ENCODE measurements around the gene PPP6R2. TPM values are rescaled to one million over a fixed set of nuclear protein-coding genes. Genes with fewer than 3 reads are reported as not detected.
A peak's percentile ranks its signal among the peaks of the same experiment; 100 is the strongest.

PPP6R2 gene
- total and polyA plus RNA-seq, 2 donors (not counting 1 experiment from before 2014, with no cell fraction given) = 19.7 to 44.4 TPM

- no peaks in the 10 kb centered on the region for H3K9me3 ChIP-seq (ENCODE audit: control insufficient read depth, insufficient read depth, low read depth, low read length)
- no peak overlapping the region for H3K27ac ChIP-seq (ENCODE audit: insufficient read depth, low read length)
- H2AFZ ChIP-seq (ENCODE audit: low read length) = no peak overlapping the region
- peaks cover 46% of the 10 kb centered on the region for H3K4me1 ChIP-seq (ENCODE audit: control insufficient read depth, extremely low read depth, insufficient read depth, low read length)
- peaks cover 7% of the 10 kb centered on the region for H3K36me3 ChIP-seq (ENCODE audit: control insufficient read depth, insufficient read depth, low read length)
- H3K79me2 ChIP-seq (ENCODE audit: control insufficient read depth, insufficient read depth, low read length) = peaks cover 92% of the 10 kb centered on the region
- DNase-seq (ENCODE audit: low read depth in 2 of 2) = no peak
- H4K20me1 ChIP-seq (ENCODE audit: control insufficient read depth, extremely low read depth, insufficient read depth, low read length) = peaks cover 2% of the 10 kb centered on the region
- TF ChIP-seq CTCF (conservative IDR thresholded peaks at IDR 0.05 in 1 of 2, IDR thresholded peaks at IDR 0.05 in 1 of 2; ENCODE audit: low read depth in 1 of 2, low read length in 2 of 2) (no peak), EZH2 (IDR thresholded peaks at IDR 0.05; ENCODE audit: low read length, missing control alignments) (no peak)
- no peak overlapping the region for H3K9ac ChIP-seq (ENCODE audit: insufficient read depth, low read length)
- H3K4me3 ChIP-seq (replicated peaks in 1 of 4; ENCODE audit: control extremely low read depth in 1 of 4, insufficient read depth in 1 of 4, low read depth in 3 of 4, low read length in 4 of 4) = no peak overlapping the region
- no peak overlapping the region for H3K4me2 ChIP-seq (ENCODE audit: extremely low read depth, insufficient read depth, low read length)
- H3K27me3 ChIP-seq (ENCODE audit: control insufficient read depth, insufficient read depth, low read length) = no peaks in the 10 kb centered on the region
Observed at GRCh38 chr22:50298266-50298637, 44.9 kb upstream of the PPP6R2 start.

- Histone ChIP-seq H2AFZ (ENCODE audit: low read length) (no peak overlapping the region), H3K9me3 (ENCODE audit: control insufficient read depth, insufficient read depth, low read depth, low read length) (no peaks in the 10 kb centered on the region), H4K20me1 (ENCODE audit: control insufficient read depth, extremely low read depth, insufficient read depth, low read length) (peaks cover 2% of the 10 kb centered on the region), H3K4me3 (replicated peaks in 1 of 4; ENCODE audit: control extremely low read depth in 1 of 4, insufficient read depth in 1 of 4, low read depth in 3 of 4, low read length in 4 of 4) (peak overlapping the region in 1 of 4 experiments; percentile 40), H3K27me3 (ENCODE audit: control insufficient read depth, insufficient read depth, low read length) (no peaks in the 10 kb centered on the region), H3K27ac (ENCODE audit: insufficient read depth, low read length) (no peak overlapping the region), H3K9ac (ENCODE audit: insufficient read depth, low read length) (no peak overlapping the region), H3K4me1 (ENCODE audit: control insufficient read depth, extremely low read depth, insufficient read depth, low read length) (peaks cover 49% of the 10 kb centered on the region), H3K4me2 (ENCODE audit: extremely low read depth, insufficient read depth, low read length) (peak overlapping the region; percentile 51), H3K79me2 (ENCODE audit: control insufficient read depth, insufficient read depth, low read length) (peaks cover 96% of the 10 kb centered on the region), H3K36me3 (ENCODE audit: control insufficient read depth, insufficient read depth, low read length) (peaks cover 6% of the 10 kb centered on the region)
- DNase-seq (ENCODE audit: low read depth in 2 of 2) = peak in 1 of 2 donors; percentile 18
- no peak for TF ChIP-seq CTCF (conservative IDR thresholded peaks at IDR 0.05 in 1 of 2, IDR thresholded peaks at IDR 0.05 in 1 of 2; ENCODE audit: low read depth in 1 of 2, low read length in 2 of 2)
Observed at GRCh38 chr22:50298937-50299784, 44.0 kb upstream of the PPP6R2 start.

GRCh38 chr22:50299785-50300619 lies 43.1 kb upstream of the PPP6R2 start:
- Histone ChIP-seq H3K4me1 (ENCODE audit: control insufficient read depth, extremely low read depth, insufficient read depth, low read length) (peaks cover 52% of the 10 kb centered on the region), H3K4me3 (replicated peaks in 1 of 4; ENCODE audit: control extremely low read depth in 1 of 4, insufficient read depth in 1 of 4, low read depth in 3 of 4, low read length in 4 of 4) (peak overlapping the region in 1 of 4 experiments; percentile 40)

More at GRCh38 chr22:50299785-50300619, 43.1 kb upstream of the PPP6R2 start:
- Histone ChIP-seq H3K9ac (ENCODE audit: insufficient read depth, low read length) (peak overlapping the region; percentile 7), H3K4me2 (ENCODE audit: extremely low read depth, insufficient read depth, low read length) (peak overlapping the region; percentile 51), H4K20me1 (ENCODE audit: control insufficient read depth, extremely low read depth, insufficient read depth, low read length) (peaks cover 2% of the 10 kb centered on the region), H2AFZ (ENCODE audit: low read length) (no peak overlapping the region), H3K36me3 (ENCODE audit: control insufficient read depth, insufficient read depth, low read length) (peaks cover 10% of the 10 kb centered on the region), H3K27ac (ENCODE audit: insufficient read depth, low read length) (no peak overlapping the region), H3K79me2 (ENCODE audit: control insufficient read depth, insufficient read depth, low read length) (peaks cover 95% of the 10 kb centered on the region), H3K27me3 (ENCODE audit: control insufficient read depth, insufficient read depth, low read length) (no peaks in the 10 kb centered on the region), H3K9me3 (ENCODE audit: control insufficient read depth, insufficient read depth, low read depth, low read length) (no peaks in the 10 kb centered on the region)
- TF ChIP-seq CTCF (conservative IDR thresholded peaks at IDR 0.05 in 1 of 2, IDR thresholded peaks at IDR 0.05 in 1 of 2; ENCODE audit: low read depth in 1 of 2, low read length in 2 of 2) (no peak), EZH2 (IDR thresholded peaks at IDR 0.05; ENCODE audit: low read length, missing control alignments) (no peak)
- no peak for DNase-seq (ENCODE audit: low read depth in 2 of 2)
